ACC112 (cell line): ENCODE results near the gene TYK2.
"Not testable (repeated sequence)": the region's sequence is repeated elsewhere in the genome, so short reads cannot be mapped to it uniquely, and the experiment has no call there.

Experiments used
- H2AFZ ChIP-seq: fragments of 200-600 bp; sonication (generic); one replicate; pipeline ENCODE4 v1.6.0; 2017; ENCODE audit warnings: antibody characterized with exemption, low read length; ENCODE audit not compliant: unreplicated experiment
- H3K27ac ChIP-seq: fragments of 200-600 bp; sonication (generic); 2 replicates; pipeline ENCODE4 v1.5.1; 2014; ENCODE audit warnings: low read depth, mild to moderate bottlenecking, antibody characterized with exemption, low read length, moderate library complexity
- H3K27me3 ChIP-seq: fragments of 200-600 bp; sonication (generic); 2 replicates; pipeline ENCODE4 v1.6.1; 2014; ENCODE audit warnings: mild to moderate bottlenecking, antibody characterized with exemption, low read length, moderate library complexity, mixed read lengths; ENCODE audit not compliant: insufficient read depth
- H3K36me3 ChIP-seq: fragments of 200-600 bp; sonication (generic); 2 replicates; pipeline ENCODE4 v1.6.1; 2016; ENCODE audit warnings: mild to moderate bottlenecking, antibody characterized with exemption, low read length, moderate library complexity, mixed read lengths; ENCODE audit not compliant: insufficient read depth
- H3K4me1 ChIP-seq: fragments of 200-600 bp; sonication (generic); one replicate; pipeline ENCODE4 v1.6.1; 2016; ENCODE audit warnings: low read length, mixed read lengths; ENCODE audit not compliant: insufficient read depth, unreplicated experiment, control insufficient read depth
- H3K4me3 ChIP-seq: fragments of 200-600 bp; sonication (generic); 2 replicates; pipeline ENCODE4 v1.5.1; 2014; ENCODE audit warnings: mild to moderate bottlenecking, low read depth, low read length
- H3K79me2 ChIP-seq: fragments of 200-600 bp; sonication (generic); one replicate; pipeline ENCODE4 v1.6.0; 2016; ENCODE audit warnings: low read length; ENCODE audit not compliant: control insufficient read depth, unreplicated experiment, insufficient read depth

TYK2 gene

GRCh38 chr19:10374931-10375330, 5.4 kb downstream of the TYK2 start:
- peaks cover 6% of the 10 kb centered on the region for H3K79me2 ChIP-seq
- H3K4me1 ChIP-seq = no peaks in the 10 kb centered on the region
- no peak overlapping the region for H3K4me3 ChIP-seq
- H3K27me3 ChIP-seq = no peaks in the 10 kb centered on the region
- no peak overlapping the region for H2AFZ ChIP-seq
- no peaks in the 10 kb centered on the region for H3K36me3 ChIP-seq
- no peak overlapping the region for H3K27ac ChIP-seq

GRCh38 chr19:10372690-10373089, 7.7 kb downstream of the TYK2 start:
- Histone ChIP-seq H3K4me1 (no peaks in the 10 kb centered on the region), H3K4me3 (no peak overlapping the region), H2AFZ (no peak overlapping the region), H3K27me3 (no peaks in the 10 kb centered on the region), H3K27ac (no peak overlapping the region), H3K79me2 (no peaks in the 10 kb centered on the region), H3K36me3 (no peaks in the 10 kb centered on the region; the same call in 1 of the 2 replicates)

GRCh38 chr19:10368101-10368803, 12.1 kb downstream of the TYK2 start:
- no peak overlapping the region for H3K27ac ChIP-seq
- no peak overlapping the region for H2AFZ ChIP-seq
- H3K36me3 ChIP-seq = no peaks in the 10 kb centered on the region; the same call in 1 of the 2 replicates
- H3K4me3 ChIP-seq = no peak overlapping the region
- H3K27me3 ChIP-seq = no peaks in the 10 kb centered on the region
- no peaks in the 10 kb centered on the region for H3K4me1 ChIP-seq
- no peaks in the 10 kb centered on the region for H3K79me2 ChIP-seq

GRCh38 chr19:10366950-10367512, 13.3 kb downstream of the TYK2 start:
- H3K36me3 ChIP-seq = not testable (repeated sequence)

GRCh38 chr19:10365518-10365917, 14.9 kb downstream of the TYK2 start:
- no peaks in the 10 kb centered on the region for H3K27me3 ChIP-seq
- H2AFZ ChIP-seq = no peak overlapping the region
- H3K79me2 ChIP-seq = no peaks in the 10 kb centered on the region
- no peak overlapping the region for H3K4me3 ChIP-seq
- H3K4me1 ChIP-seq = no peaks in the 10 kb centered on the region
- no peaks in the 10 kb centered on the region; the same call in 1 of the 2 replicates for H3K36me3 ChIP-seq
- H3K27ac ChIP-seq = no peak overlapping the region

More at GRCh38 chr19:10366950-10367512, 13.3 kb downstream of the TYK2 start:
- H2AFZ ChIP-seq, H3K27ac ChIP-seq, H3K79me2 ChIP-seq, H3K27me3 ChIP-seq, H3K4me3 ChIP-seq, H3K4me1 ChIP-seq: not testable (repeated sequence)

GRCh38 chr19:10364644-10365043, 15.7 kb downstream of the TYK2 start:
- H3K27me3 ChIP-seq = no peaks in the 10 kb centered on the region
- H3K36me3 ChIP-seq = no peaks in the 10 kb centered on the region; the same call in 1 of the 2 replicates
- H3K4me3 ChIP-seq = no peak overlapping the region
- no peaks in the 10 kb centered on the region for H3K4me1 ChIP-seq
- no peak overlapping the region for H3K27ac ChIP-seq
- no peak overlapping the region for H2AFZ ChIP-seq
- no peaks in the 10 kb centered on the region for H3K79me2 ChIP-seq

- H3K36me3 ChIP-seq = no peaks in the 10 kb centered on the region; the same call in 1 of the 2 replicates
- H3K27ac ChIP-seq = no peak overlapping the region
- no peaks in the 10 kb centered on the region for H3K4me1 ChIP-seq
- H3K4me3 ChIP-seq = no peak overlapping the region
- no peak overlapping the region for H2AFZ ChIP-seq
- H3K27me3 ChIP-seq = no peaks in the 10 kb centered on the region
- no peaks in the 10 kb centered on the region for H3K79me2 ChIP-seq
Measured at GRCh38 chr19:10363789-10364281, 16.5 kb downstream of the TYK2 start.

- no peaks in the 10 kb centered on the region for H3K79me2 ChIP-seq
- no peaks in the 10 kb centered on the region for H3K4me1 ChIP-seq
- H2AFZ ChIP-seq = no peak overlapping the region
- no peaks in the 10 kb centered on the region for H3K27me3 ChIP-seq
- H3K36me3 ChIP-seq = no peaks in the 10 kb centered on the region
- no peak overlapping the region for H3K27ac ChIP-seq
- H3K4me3 ChIP-seq = no peak overlapping the region
Measured at GRCh38 chr19:10362259-10362658, 18.1 kb downstream of the TYK2 start.

GRCh38 chr19:10361569-10362011, 18.8 kb downstream of the TYK2 start:
- H2AFZ ChIP-seq = no peak overlapping the region
- H3K36me3 ChIP-seq = no peaks in the 10 kb centered on the region
- H3K79me2 ChIP-seq = no peaks in the 10 kb centered on the region
- H3K4me1 ChIP-seq = no peaks in the 10 kb centered on the region
- H3K27me3 ChIP-seq = no peaks in the 10 kb centered on the region
- H3K27ac ChIP-seq = no peak overlapping the region
- H3K4me3 ChIP-seq = no peak overlapping the region

GRCh38 chr19:10356431-10356830, 23.9 kb downstream of the TYK2 start:
- no peak overlapping the region for H2AFZ ChIP-seq
- no peaks in the 10 kb centered on the region for H3K79me2 ChIP-seq
- no peak overlapping the region for H3K27ac ChIP-seq
- H3K36me3 ChIP-seq = peaks cover 18% of the 10 kb centered on the region; the same call in 1 of the 2 replicates
- no peaks in the 10 kb centered on the region for H3K4me1 ChIP-seq
- no peaks in the 10 kb centered on the region for H3K27me3 ChIP-seq
- no peak overlapping the region for H3K4me3 ChIP-seq
